ENCODE data around the gene EIF5.

EIF5 gene

DNA sequence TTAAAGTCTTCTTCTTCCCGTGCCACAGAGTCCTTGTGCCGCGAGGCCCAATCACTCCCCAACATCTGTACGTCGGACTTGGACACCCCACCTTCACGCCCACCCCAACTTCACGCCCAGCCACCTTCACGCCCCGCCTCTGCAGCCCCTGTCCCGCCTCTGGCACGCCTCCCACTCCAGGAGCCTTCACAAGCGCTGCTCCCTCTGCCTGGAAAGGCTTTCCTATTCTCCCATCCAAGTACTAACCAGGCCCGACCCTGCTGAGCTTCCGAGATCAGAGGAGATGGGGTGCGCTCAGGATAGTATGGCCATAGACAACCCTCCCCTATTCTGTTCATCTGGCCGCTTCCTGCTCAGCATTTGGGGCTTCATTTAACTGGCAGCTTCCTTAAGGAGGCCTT is 17.3 kb upstream of the EIF5 start:
- Histone ChIP-seq H3K27me3 (ENCODE audit: control insufficient read depth, low read length) (peaks cover 32% of the 10 kb centered on the region), H3K9me3 (ENCODE audit: control insufficient read depth, insufficient read depth, low read length) (no peaks in the 10 kb centered on the region), H3K9me2 (replicated peaks; ENCODE audit: control insufficient read depth, low read length) (no peaks in the 10 kb centered on the region), H3F3A (ENCODE audit: control insufficient read depth, insufficient read depth) (no peaks in the 10 kb centered on the region), H3K4me2 (ENCODE audit: low read length) (no peak overlapping the region), H3K4me1 (ENCODE audit: control insufficient read depth, low read length) (no peaks in the 10 kb centered on the region), H3K4me3 (ENCODE audit: low read length) (no peak overlapping the region), H3K36me3 (ENCODE audit: control insufficient read depth, low read length) (no peaks in the 10 kb centered on the region), H4K20me1 (ENCODE audit: control insufficient read depth, insufficient read depth, low read depth, low read length) (no peaks in the 10 kb centered on the region), H3K27ac (ENCODE audit: low read depth, low read length) (no peak overlapping the region), H3K79me2 (ENCODE audit: control insufficient read depth, low read length) (no peaks in the 10 kb centered on the region)
- TF ChIP-seq EZH2phosphoT487 (IDR thresholded peaks at IDR 0.05; ENCODE audit: borderline replicate concordance, low read length): no peak
- TF ChIP-seq, protein P1, sequence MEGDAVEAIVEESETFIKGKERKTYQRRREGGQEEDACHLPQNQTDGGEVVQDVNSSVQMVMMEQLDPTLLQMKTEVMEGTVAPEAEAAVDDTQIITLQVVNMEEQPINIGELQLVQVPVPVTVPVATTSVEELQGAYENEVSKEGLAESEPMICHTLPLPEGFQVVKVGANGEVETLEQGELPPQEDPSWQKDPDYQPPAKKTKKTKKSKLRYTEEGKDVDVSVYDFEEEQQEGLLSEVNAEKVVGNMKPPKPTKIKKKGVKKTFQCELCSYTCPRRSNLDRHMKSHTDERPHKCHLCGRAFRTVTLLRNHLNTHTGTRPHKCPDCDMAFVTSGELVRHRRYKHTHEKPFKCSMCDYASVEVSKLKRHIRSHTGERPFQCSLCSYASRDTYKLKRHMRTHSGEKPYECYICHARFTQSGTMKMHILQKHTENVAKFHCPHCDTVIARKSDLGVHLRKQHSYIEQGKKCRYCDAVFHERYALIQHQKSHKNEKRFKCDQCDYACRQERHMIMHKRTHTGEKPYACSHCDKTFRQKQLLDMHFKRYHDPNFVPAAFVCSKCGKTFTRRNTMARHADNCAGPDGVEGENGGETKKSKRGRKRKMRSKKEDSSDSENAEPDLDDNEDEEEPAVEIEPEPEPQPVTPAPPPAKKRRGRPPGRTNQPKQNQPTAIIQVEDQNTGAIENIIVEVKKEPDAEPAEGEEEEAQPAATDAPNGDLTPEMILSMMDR (IDR thresholded peaks at IDR 0.05; ENCODE audit: low read depth, low read length, poor library complexity, severe bottlenecking): no peak

DNA sequence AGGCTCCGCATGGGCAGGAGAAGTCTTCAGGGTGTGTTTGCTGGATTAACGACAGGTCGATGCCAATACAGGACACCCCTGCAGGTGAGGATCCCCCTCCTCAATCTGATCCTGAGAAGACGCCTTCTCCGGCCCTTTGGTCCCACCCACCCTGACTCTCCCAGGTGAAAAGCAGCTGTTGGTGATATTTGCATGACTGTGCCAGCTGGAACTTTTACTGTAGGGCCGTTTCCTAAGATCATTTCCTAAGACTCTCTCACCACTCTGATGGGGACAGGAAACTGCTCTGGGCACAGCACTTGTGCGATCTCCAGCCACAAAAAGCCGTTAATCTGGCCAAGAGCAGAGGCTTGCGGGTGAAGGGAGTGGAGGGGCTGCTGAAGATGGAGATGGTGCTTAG is 16.8 kb upstream of the EIF5 start:
- no peaks in the 10 kb centered on the region for H3K79me2 ChIP-seq (ENCODE audit: control insufficient read depth, low read length)
- no peak overlapping the region for H3K4me2 ChIP-seq (ENCODE audit: low read length)
- peaks cover 32% of the 10 kb centered on the region for H3K27me3 ChIP-seq (ENCODE audit: control insufficient read depth, low read length)
- no peak for TF ChIP-seq EZH2phosphoT487 (IDR thresholded peaks at IDR 0.05; ENCODE audit: borderline replicate concordance, low read length)
- TF ChIP-seq, protein P1 (IDR thresholded peaks at IDR 0.05; ENCODE audit: low read depth, low read length, poor library complexity, severe bottlenecking): no peak
- no peaks in the 10 kb centered on the region for H3K36me3 ChIP-seq (ENCODE audit: control insufficient read depth, low read length)
- H3K9me3 ChIP-seq (ENCODE audit: control insufficient read depth, insufficient read depth, low read length): no peaks in the 10 kb centered on the region
- H3K4me3 ChIP-seq (ENCODE audit: low read length): no peak overlapping the region
- no peaks in the 10 kb centered on the region for H4K20me1 ChIP-seq (ENCODE audit: control insufficient read depth, insufficient read depth, low read depth, low read length)
- no peaks in the 10 kb centered on the region for H3K9me2 ChIP-seq (replicated peaks; ENCODE audit: control insufficient read depth, low read length)
- H3K4me1 ChIP-seq (ENCODE audit: control insufficient read depth, low read length): no peaks in the 10 kb centered on the region
- no peak overlapping the region for H3K27ac ChIP-seq (ENCODE audit: low read depth, low read length)
- no peaks in the 10 kb centered on the region for H3F3A ChIP-seq (ENCODE audit: control insufficient read depth, insufficient read depth)

DNA sequence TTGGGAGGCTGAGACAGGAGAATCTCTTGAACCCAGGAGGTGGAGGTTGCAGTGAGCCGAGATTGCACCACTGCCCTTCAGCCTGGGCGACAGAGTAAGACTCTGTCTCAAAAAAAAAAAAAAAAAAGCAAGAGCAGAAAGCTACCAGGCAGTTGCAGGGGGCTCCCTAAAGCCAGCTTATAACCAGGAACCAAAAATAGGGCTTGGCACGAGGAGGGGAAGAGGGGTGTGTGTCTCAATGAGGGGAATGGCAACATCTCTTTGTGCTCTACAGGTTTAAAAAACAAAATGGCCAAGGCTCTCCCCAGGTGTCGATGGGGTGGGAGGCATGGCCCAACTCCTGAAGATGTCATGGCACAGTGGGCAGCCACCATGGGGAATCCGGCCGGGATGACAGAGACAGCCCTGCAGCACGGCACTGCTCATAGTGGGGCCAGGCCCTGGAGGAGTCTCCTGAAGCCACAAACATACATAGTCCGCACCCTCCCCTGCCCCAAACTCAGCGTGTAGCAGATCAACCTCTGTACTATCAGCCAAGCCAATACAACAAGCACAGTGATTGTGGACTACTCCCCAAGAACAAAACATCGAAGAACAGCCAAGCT is 16.0 kb upstream of the EIF5 start:
- Histone ChIP-seq H3K9me3 (ENCODE audit: control insufficient read depth, insufficient read depth, low read length) (no peaks in the 10 kb centered on the region), H4K20me1 (ENCODE audit: control insufficient read depth, insufficient read depth, low read depth, low read length) (no peaks in the 10 kb centered on the region), H3K27ac (ENCODE audit: low read depth, low read length) (no peak overlapping the region), H3K4me1 (ENCODE audit: control insufficient read depth, low read length) (no peaks in the 10 kb centered on the region), H3K79me2 (ENCODE audit: control insufficient read depth, low read length) (no peaks in the 10 kb centered on the region), H3K36me3 (ENCODE audit: control insufficient read depth, low read length) (no peaks in the 10 kb centered on the region), H3F3A (ENCODE audit: control insufficient read depth, insufficient read depth) (no peaks in the 10 kb centered on the region), H3K4me2 (ENCODE audit: low read length) (no peak overlapping the region), H3K9me2 (replicated peaks; ENCODE audit: control insufficient read depth, low read length) (no peaks in the 10 kb centered on the region), H3K27me3 (ENCODE audit: control insufficient read depth, low read length) (peaks cover 37% of the 10 kb centered on the region), H3K4me3 (ENCODE audit: low read length) (no peak overlapping the region)
- TF ChIP-seq EZH2phosphoT487 (IDR thresholded peaks at IDR 0.05; ENCODE audit: borderline replicate concordance, low read length): no peak
- TF ChIP-seq, protein P1 (IDR thresholded peaks at IDR 0.05; ENCODE audit: low read depth, low read length, poor library complexity, severe bottlenecking): no peak
